GM12874 (cell line): ENCODE results near the gene C22orf15.

Experiments used
- CTCF ChIP-seq: IDR thresholded peaks from 2 replicates; pipeline ENCODE4 v1.5.1; 2011; ENCODE audit warnings: low read depth, mild to moderate bottlenecking, control low read depth, low read length, moderate library complexity; ENCODE audit not compliant: insufficient read depth

Gene C22orf15

GRCh38 chr22:23720855-23721254, 41.9 kb upstream of the C22orf15 start:
- TF ChIP-seq CTCF, result no peak

GRCh38 chr22:23722160-23722559, 40.6 kb upstream of the C22orf15 start:
- no peak for TF ChIP-seq CTCF

GRCh38 chr22:23722724-23723123, 40.1 kb upstream of the C22orf15 start:
- TF ChIP-seq CTCF, result no peak

- TF ChIP-seq CTCF, result no peak
Measured at GRCh38 chr22:23737696-23738095, 25.1 kb upstream of the C22orf15 start.

- TF ChIP-seq CTCF, result no peak
Measured at GRCh38 chr22:23742505-23743264, 20.1 kb upstream of the C22orf15 start.

GRCh38 chr22:23743303-23743705, 19.5 kb upstream of the C22orf15 start:
- no peak for TF ChIP-seq CTCF

- no peak for TF ChIP-seq CTCF
Measured at GRCh38 chr22:23744001-23744400, 18.8 kb upstream of the C22orf15 start.

GRCh38 chr22:23744485-23744884, 18.3 kb upstream of the C22orf15 start:
- TF ChIP-seq CTCF, result no peak
